Bronchial epithelial cell (primary cell): ENCODE results near the gene KIF13A. TPM values are rescaled to one million over a fixed set of nuclear protein-coding genes. Genes with fewer than 3 reads are reported as not detected.

ENCODE experiments used
- DNase-seq: peaks from one replicate; pipeline ENCODE4 v3.0.0-alpha.2; 2010; ENCODE audit warnings: low read depth
- FAIRE-seq: peaks from 2 replicates; lab custom pipeline; 2011; peaks lifted over from hg19 to GRCh38; lab: Jason Lieb, UNC
- H3K27me3 ChIP-seq: 2 replicates; pipeline ENCODE4 v1.5.1; 2011; ENCODE audit warnings: low read length; ENCODE audit not compliant: control insufficient read depth, insufficient read depth
- H3K36me3 ChIP-seq: 2 replicates; pipeline ENCODE4 v1.5.1; 2011; ENCODE audit warnings: low read length; ENCODE audit not compliant: control insufficient read depth, insufficient read depth
- H3K4me3 ChIP-seq: 2 replicates; pipeline ENCODE4 v1.5.1; 2011; ENCODE audit warnings: mild to moderate bottlenecking, low read depth, low read length, control low read depth
- CTCF ChIP-seq: IDR thresholded peaks from 2 replicates; pipeline ENCODE4 v1.5.1; 2011; ENCODE audit warnings: mild to moderate bottlenecking, moderate library complexity, low read length, control low read depth, inconsistent platforms; ENCODE audit not compliant: insufficient read depth, severe bottlenecking
- total RNA-seq: library from RNA; depleted of rRNA; stranded (reverse); fragments of >200 nt; gene quantifications from 2 replicates; pipeline ENCODE4 v1.2.1, GENCODE V29; 2014

KIF13A gene
- total RNA-seq, 1 donor from 2014 or later: 47.4 TPM

GRCh38 chr6:17826301-17826700 is 161.1 kb downstream of the KIF13A start:
- no peak for FAIRE-seq
- DNase-seq: no peak
- Histone ChIP-seq H3K27me3 (no peaks in the 10 kb centered on the region), H3K4me3 (no peak overlapping the region), H3K36me3 (peaks cover 15% of the 10 kb centered on the region)
- no peak for TF ChIP-seq CTCF

- Histone ChIP-seq H3K27me3 (no peaks in the 10 kb centered on the region), H3K4me3 (no peak overlapping the region), H3K36me3 (peaks cover 7% of the 10 kb centered on the region)
- FAIRE-seq: no peak
- no peak for TF ChIP-seq CTCF
- DNase-seq: no peak
These were observed 167.4 kb downstream of the KIF13A start for GRCh38 chr6:17820055-17820454.

- DNase-seq: no peak
- no peak for TF ChIP-seq CTCF
- H3K4me3 ChIP-seq: no peak overlapping the region
- no peaks in the 10 kb centered on the region for H3K27me3 ChIP-seq
- H3K36me3 ChIP-seq: peaks cover 6% of the 10 kb centered on the region
- no peak for FAIRE-seq
These were observed 169.7 kb downstream of the KIF13A start for GRCh38 chr6:17817763-17818162.

- FAIRE-seq (no peak), DNase-seq (no peak)
- Histone ChIP-seq H3K27me3 (no peaks in the 10 kb centered on the region), H3K36me3 (peaks cover 6% of the 10 kb centered on the region), H3K4me3 (no peak overlapping the region)
- no peak for TF ChIP-seq CTCF
These were observed 170.4 kb downstream of the KIF13A start for GRCh38 chr6:17816921-17817611.

GRCh38 chr6:17813542-17813941 is 173.9 kb downstream of the KIF13A start:
- TF ChIP-seq CTCF: no peak
- FAIRE-seq (no peak), DNase-seq (no peak)
- H3K27me3 ChIP-seq: no peaks in the 10 kb centered on the region
- H3K4me3 ChIP-seq: no peak overlapping the region
- peaks cover 6% of the 10 kb centered on the region for H3K36me3 ChIP-seq

GRCh38 chr6:17812311-17812710 is 175.1 kb downstream of the KIF13A start:
- H3K36me3 ChIP-seq: peaks cover 6% of the 10 kb centered on the region
- no peak for TF ChIP-seq CTCF
- no peaks in the 10 kb centered on the region for H3K27me3 ChIP-seq
- no peak for DNase-seq
- H3K4me3 ChIP-seq: no peak overlapping the region
- no peak for FAIRE-seq
